Measurements from ENCODE around the gene PICK1. TPM values are rescaled to one million over a fixed set of nuclear protein-coding genes. Genes with fewer than 3 reads are reported as not detected.

The PICK1 gene
- total and polyA plus RNA-seq, 2 of the 4 experiments (the other 2 are of a cell fraction) = 16.5 to 21.0 TPM

GRCh38 chr22:38086001-38086845, 29.0 kb downstream of the PICK1 start:
- no peak overlapping the region for H3K4ac ChIP-seq (ENCODE audit: low read depth, low read length)
- H4K91ac ChIP-seq (ENCODE audit: insufficient read depth, low read depth, low read length) = no peak overlapping the region
- dilution Hi-C loops (cut with HindIII; ENCODE audit: low sequenced_read_pairs, unreplicated experiment) = no loop called here
- no peaks in the 10 kb centered on the region for H3K9me1 ChIP-seq (ENCODE audit: insufficient read depth, low read length)
- H4K20me1 ChIP-seq (ENCODE audit: insufficient read depth, low read length) = no peaks in the 10 kb centered on the region; the same call in 1 of the 2 replicates
- no peak overlapping the region for H3K18ac ChIP-seq (ENCODE audit: low read depth, low read length)
- no peak overlapping the region for H3K4me2 ChIP-seq (ENCODE audit: low read depth, low read length)
- H3K27me3 ChIP-seq (ENCODE audit: control insufficient read depth, insufficient read depth, low read length) = peaks cover 49% of the 10 kb centered on the region
- 67% methylated on average over 13 of the region's 25 CpGs; no CpG with 5 or more reads in 1 of the 2 experiments for WGBS, 2 experiments (ENCODE audit: extremely low coverage in 2 of 2, insufficient read length in 1 of 2)
- H3K27ac ChIP-seq (ENCODE audit: insufficient read depth, low read length) = no peak overlapping the region
- in situ Hi-C loops (cut with MboI; ENCODE audit: low sequenced_read_pairs) = no loop called here
- no peak overlapping the region for H3K23ac ChIP-seq (ENCODE audit: low read depth, low read length)
- no peak overlapping the region for H2AFZ ChIP-seq (replicated peaks; ENCODE audit: low read length, poor library complexity)
- H2AK5ac ChIP-seq (ENCODE audit: low read depth, low read length) = no peak overlapping the region
- no peak overlapping the region for H4K8ac ChIP-seq (ENCODE audit: low read depth in 2 of 2, low read length in 2 of 2)
- H2BK120ac ChIP-seq (ENCODE audit: low read depth, low read length) = no peak overlapping the region
- intact Hi-C loops (cut with micrococcal nuclease) = no loop called here
- no peak overlapping the region for H2BK15ac ChIP-seq (ENCODE audit: low read depth, low read length)
- ATAC-seq (ENCODE audit: low read depth) (no peak), DNase-seq (no peak)
- ChIA-PET CTCF (no interaction called here), POLR2A (ENCODE audit: unreplicated experiment) (no interaction called here)
- no peak overlapping the region for H2BK5ac ChIP-seq (ENCODE audit: low read depth, low read length, poor library complexity, severe bottlenecking)
- H4K5ac ChIP-seq (ENCODE audit: low read depth, low read length) = no peak overlapping the region
- BruUV-seq (replicated peaks) = no TSS peak
- no peak overlapping the region for H3K14ac ChIP-seq (replicated peaks; ENCODE audit: low read depth, low read length)
- no peaks in the 10 kb centered on the region for H3K36me3 ChIP-seq (ENCODE audit: control insufficient read depth, insufficient read depth, low read length)
- no peak overlapping the region for H3K56ac ChIP-seq (ENCODE audit: extremely low read depth, insufficient read depth, low read length)
- H3K79me1 ChIP-seq (ENCODE audit: low read depth in 1 of 2, low read length in 2 of 2) = no peaks in the 10 kb centered on the region
- no peak overlapping the region for H3K4me3 ChIP-seq (ENCODE audit: insufficient read depth, low read depth, low read length)
- no peak overlapping the region for H3K9ac ChIP-seq (ENCODE audit: low read depth, low read length)
- no peak overlapping the region for H2BK20ac ChIP-seq (ENCODE audit: low read depth, low read length)
- peak overlapping the region; percentile 42 for H2AK9ac ChIP-seq (replicated peaks; ENCODE audit: low read depth, low read length, poor library complexity)
- peaks cover 2% of the 10 kb centered on the region; the same call in 1 of the 2 replicates for H3K4me1 ChIP-seq (ENCODE audit: control insufficient read depth, insufficient read depth, low read length)
- H3K9me3 ChIP-seq (ENCODE audit: control insufficient read depth, insufficient read depth, low read length) = no peaks in the 10 kb centered on the region
- TF ChIP-seq, protein P1, sequence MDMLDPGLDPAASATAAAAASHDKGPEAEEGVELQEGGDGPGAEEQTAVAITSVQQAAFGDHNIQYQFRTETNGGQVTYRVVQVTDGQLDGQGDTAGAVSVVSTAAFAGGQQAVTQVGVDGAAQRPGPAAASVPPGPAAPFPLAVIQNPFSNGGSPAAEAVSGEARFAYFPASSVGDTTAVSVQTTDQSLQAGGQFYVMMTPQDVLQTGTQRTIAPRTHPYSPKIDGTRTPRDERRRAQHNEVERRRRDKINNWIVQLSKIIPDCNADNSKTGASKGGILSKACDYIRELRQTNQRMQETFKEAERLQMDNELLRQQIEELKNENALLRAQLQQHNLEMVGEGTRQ (IDR thresholded peaks at IDR 0.05; ENCODE audit: low read depth, low read length) = no peak
- no peak for TF ChIP-seq FOS (IDR thresholded peaks at IDR 0.05; ENCODE audit: low read depth, low read length)
- no peak for TF ChIP-seq CEBPB (IDR thresholded peaks at IDR 0.05; ENCODE audit: low read depth, low read length)
- TF ChIP-seq, protein P2, sequence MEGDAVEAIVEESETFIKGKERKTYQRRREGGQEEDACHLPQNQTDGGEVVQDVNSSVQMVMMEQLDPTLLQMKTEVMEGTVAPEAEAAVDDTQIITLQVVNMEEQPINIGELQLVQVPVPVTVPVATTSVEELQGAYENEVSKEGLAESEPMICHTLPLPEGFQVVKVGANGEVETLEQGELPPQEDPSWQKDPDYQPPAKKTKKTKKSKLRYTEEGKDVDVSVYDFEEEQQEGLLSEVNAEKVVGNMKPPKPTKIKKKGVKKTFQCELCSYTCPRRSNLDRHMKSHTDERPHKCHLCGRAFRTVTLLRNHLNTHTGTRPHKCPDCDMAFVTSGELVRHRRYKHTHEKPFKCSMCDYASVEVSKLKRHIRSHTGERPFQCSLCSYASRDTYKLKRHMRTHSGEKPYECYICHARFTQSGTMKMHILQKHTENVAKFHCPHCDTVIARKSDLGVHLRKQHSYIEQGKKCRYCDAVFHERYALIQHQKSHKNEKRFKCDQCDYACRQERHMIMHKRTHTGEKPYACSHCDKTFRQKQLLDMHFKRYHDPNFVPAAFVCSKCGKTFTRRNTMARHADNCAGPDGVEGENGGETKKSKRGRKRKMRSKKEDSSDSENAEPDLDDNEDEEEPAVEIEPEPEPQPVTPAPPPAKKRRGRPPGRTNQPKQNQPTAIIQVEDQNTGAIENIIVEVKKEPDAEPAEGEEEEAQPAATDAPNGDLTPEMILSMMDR (conservative IDR thresholded peaks at IDR 0.05; ENCODE audit: low read depth, low read length) = no peak
- no peak for TF ChIP-seq RFX5 (IDR thresholded peaks at IDR 0.05; ENCODE audit: low read depth, low read length)
- TF ChIP-seq CHD1 (IDR thresholded peaks at IDR 0.05; ENCODE audit: low read depth, low read length) = no peak
- TF ChIP-seq, protein P3, sequence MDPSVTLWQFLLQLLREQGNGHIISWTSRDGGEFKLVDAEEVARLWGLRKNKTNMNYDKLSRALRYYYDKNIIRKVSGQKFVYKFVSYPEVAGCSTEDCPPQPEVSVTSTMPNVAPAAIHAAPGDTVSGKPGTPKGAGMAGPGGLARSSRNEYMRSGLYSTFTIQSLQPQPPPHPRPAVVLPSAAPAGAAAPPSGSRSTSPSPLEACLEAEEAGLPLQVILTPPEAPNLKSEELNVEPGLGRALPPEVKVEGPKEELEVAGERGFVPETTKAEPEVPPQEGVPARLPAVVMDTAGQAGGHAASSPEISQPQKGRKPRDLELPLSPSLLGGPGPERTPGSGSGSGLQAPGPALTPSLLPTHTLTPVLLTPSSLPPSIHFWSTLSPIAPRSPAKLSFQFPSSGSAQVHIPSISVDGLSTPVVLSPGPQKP (IDR thresholded peaks at IDR 0.05; ENCODE audit: borderline replicate concordance, low read depth, low read length) = no peak
- TF ChIP-seq MAFK (IDR thresholded peaks at IDR 0.05; ENCODE audit: low read depth, low read length) = no peak
- no peak for TF ChIP-seq MXI1 (IDR thresholded peaks at IDR 0.05; ENCODE audit: borderline replicate concordance, low read depth, low read length)
- TF ChIP-seq RAD21 (IDR thresholded peaks at IDR 0.05; ENCODE audit: low read length) = no peak
- TF ChIP-seq NFE2L2 (IDR thresholded peaks at IDR 0.05; ENCODE audit: low read depth, low read length) = no peak
- no peak for TF ChIP-seq SMC3 (IDR thresholded peaks at IDR 0.05; ENCODE audit: low read depth, low read length)
- no peak for TF ChIP-seq MAZ (IDR thresholded peaks at IDR 0.05; ENCODE audit: borderline replicate concordance, low read depth, low read length)
- no peak for TF ChIP-seq POLR2A (IDR thresholded peaks at IDR 0.05; ENCODE audit: low read depth, low read length)
- TF ChIP-seq RCOR1 (IDR thresholded peaks at IDR 0.05; ENCODE audit: insufficient replicate concordance, low read length) = no peak

All from IMR-90 (cell line).